ENCODE results near the gene RBM48. TPM values are rescaled to one million over a fixed set of nuclear protein-coding genes. Genes with fewer than 3 reads are reported as not detected.
"Not testable (repeated sequence)": the region's sequence is repeated elsewhere in the genome, so short reads cannot be mapped to it uniquely, and the experiment has no call there.

The RBM48 gene
- total RNA-seq, 1 donor, result 9.9 TPM

- TF ChIP-seq CTCF (IDR thresholded peaks at IDR 0.05; ENCODE audit: insufficient read depth, low read depth, low read length), result no peak
- peak; percentile 3 for DNase-seq (ENCODE audit: low read depth)
These were observed 11.0 kb upstream of the RBM48 start for GRCh38 chr7:92517631-92518030.

GRCh38 chr7:92520024-92520423 is 8.6 kb upstream of the RBM48 start:
- no peak for TF ChIP-seq CTCF (IDR thresholded peaks at IDR 0.05; ENCODE audit: insufficient read depth, low read depth, low read length)
- DNase-seq (ENCODE audit: low read depth), result no peak
- no peak overlapping the region for H3K4me3 ChIP-seq (ENCODE audit: low read depth, low read length)

More at GRCh38 chr7:92517631-92518030, 11.0 kb upstream of the RBM48 start:
- H3K4me3 ChIP-seq (ENCODE audit: low read depth, low read length), result no peak overlapping the region

GRCh38 chr7:92523110-92523509 is 5.5 kb upstream of the RBM48 start:
- DNase-seq (ENCODE audit: low read depth), result no peak
- no peak for TF ChIP-seq CTCF (IDR thresholded peaks at IDR 0.05; ENCODE audit: insufficient read depth, low read depth, low read length)
- H3K4me3 ChIP-seq (ENCODE audit: low read depth, low read length), result no peak overlapping the region

- peak; percentile 19 for TF ChIP-seq CTCF (IDR thresholded peaks at IDR 0.05; ENCODE audit: insufficient read depth, low read depth, low read length)
- H3K4me3 ChIP-seq (ENCODE audit: low read depth, low read length), result peak overlapping the region; percentile 80
These were observed 1.1 kb upstream of the RBM48 start for GRCh38 chr7:92527300-92528187.

GRCh38 chr7:92528958-92529264 is 316 bp downstream of the RBM48 start:
- TF ChIP-seq CTCF (IDR thresholded peaks at IDR 0.05; ENCODE audit: insufficient read depth, low read depth, low read length), result no peak
- DNase-seq (ENCODE audit: low read depth), result no peak
- peak overlapping the region; percentile 80 for H3K4me3 ChIP-seq (ENCODE audit: low read depth, low read length)

More at GRCh38 chr7:92527300-92528187, 1.1 kb upstream of the RBM48 start:
- peak; percentile 64 for DNase-seq (ENCODE audit: low read depth)

- TF ChIP-seq CTCF (IDR thresholded peaks at IDR 0.05; ENCODE audit: insufficient read depth, low read depth, low read length), result no peak
- H3K4me3 ChIP-seq (ENCODE audit: low read depth, low read length), result no peak overlapping the region
- no peak for DNase-seq (ENCODE audit: low read depth)
These were observed 6.0 kb downstream of the RBM48 start for GRCh38 chr7:92534572-92534971.

GRCh38 chr7:92543542-92543941 is 14.9 kb downstream of the RBM48 start:
- not testable (repeated sequence) for DNase-seq (ENCODE audit: low read depth)

GRCh38 chr7:92545116-92545515 is 16.5 kb downstream of the RBM48 start:
- H3K4me3 ChIP-seq (ENCODE audit: low read depth, low read length); DNase-seq (ENCODE audit: low read depth): not testable (repeated sequence)

More at GRCh38 chr7:92543542-92543941, 14.9 kb downstream of the RBM48 start:
- not testable (repeated sequence) for H3K4me3 ChIP-seq (ENCODE audit: low read depth, low read length)

All from fibroblast of villous mesenchyme (primary cell).